PC-3 (cell line): ENCODE results near the gene TSFM. TPM values are rescaled to one million over a fixed set of nuclear protein-coding genes. Genes with fewer than 3 reads are reported as not detected.

Experiments used
- ATAC-seq: fragments of 200-7000 bp; cut with Tn5 transposase; 2 replicates; pipeline ENCODE4 v1.9.1; 2020; ENCODE audit warnings: mild to moderate bottlenecking, moderate library complexity
- BruUV-seq: library from RNA; stranded (reverse); fragments of 400-500 nt; replicated peaks from 2 replicates; lab custom pipeline; 2021; lab: Mats Ljungman, UMichigan
- CTCF ChIA-PET: fragments of 300-600 bp; sonication (Branson Sonifier 250); formaldehyde crosslinking; loops from one replicate; lab custom pipeline; 2022; ENCODE audit warnings: antibody characterized with exemption; lab: Charles Lee
- POLR2A ChIA-PET: fragments of 300-600 bp; sonication (Branson Sonifier 250); formaldehyde crosslinking; loops from one replicate; lab custom pipeline; 2022; ENCODE audit warnings: antibody characterized with exemption; ENCODE audit not compliant: unreplicated experiment; lab: Charles Lee
- DNase-seq: peaks from one replicate; pipeline ENCODE4 v3.0.0-alpha.2; 2015
- H2AFZ ChIP-seq: fragments of 300-600 bp; sonication (generic); 2 replicates; pipeline ENCODE4 v1.6.0; 2016; ENCODE audit warnings: antibody characterized with exemption, low read length
- H3F3A ChIP-seq: fragments of 300-600 bp; sonication (generic); one replicate; pipeline ENCODE4 v1.6.0; 2017; ENCODE audit warnings: antibody characterized with exemption, low read length, control low read depth, mild to moderate bottlenecking; ENCODE audit not compliant: unreplicated experiment
- H3K27ac ChIP-seq: fragments of 300-600 bp; sonication (generic); 2 replicates; pipeline ENCODE4 v1.5.1; 2016; ENCODE audit warnings: mild to moderate bottlenecking, low read length
- H3K27me3 ChIP-seq: fragments of 300-600 bp; sonication (generic); 2 replicates; pipeline ENCODE4 v1.6.1; 2016; ENCODE audit warnings: low read length, mixed read lengths
- H3K36me3 ChIP-seq: fragments of 300-600 bp; sonication (generic); 2 replicates; pipeline ENCODE4 v1.6.1; 2016; ENCODE audit warnings: low read depth, mixed run types, low read length, mixed read lengths
- H3K4me1 ChIP-seq: fragments of 300-600 bp; sonication (generic); 2 replicates; pipeline ENCODE4 v1.5.1; 2016; ENCODE audit warnings: low read length; ENCODE audit not compliant: insufficient read depth
- H3K4me2 ChIP-seq: fragments of 300-600 bp; sonication (generic); 2 replicates; pipeline ENCODE4 v1.6.0; 2016; ENCODE audit warnings: low read length
- H3K4me3 ChIP-seq: fragments of 300-600 bp; sonication (generic); 2 replicates; pipeline ENCODE4 v1.5.1; 2016; ENCODE audit warnings: mild to moderate bottlenecking, low read length, mixed read lengths
- H3K79me2 ChIP-seq: fragments of 300-600 bp; sonication (generic); 2 replicates; pipeline ENCODE4 v1.6.1; 2017; ENCODE audit warnings: low read length, mixed read lengths
- H3K9ac ChIP-seq: fragments of 300-600 bp; sonication (generic); 2 replicates; pipeline ENCODE4 v1.6.0; 2016; ENCODE audit warnings: mild to moderate bottlenecking, low read length
- H3K9me2 ChIP-seq: fragments of 300-600 bp; sonication (generic); replicated peaks from 2 replicates; pipeline ENCODE4 v1.6.1; 2016; ENCODE audit warnings: mixed run types, low read length, mixed read lengths
- H3K9me3 ChIP-seq: fragments of 300-600 bp; sonication (generic); 2 replicates; pipeline ENCODE4 v1.6.1; 2016; ENCODE audit warnings: low read length, mixed read lengths
- H4K20me1 ChIP-seq: fragments of 300-600 bp; sonication (generic); 2 replicates; pipeline ENCODE4 v1.6.1; 2016; ENCODE audit warnings: low read length, mixed read lengths
- CTCF ChIP-seq: fragments of 300-600 bp; sonication (generic); conservative IDR thresholded peaks from 2 replicates; pipeline ENCODE4 v1.5.1; 2017; ENCODE audit warnings: antibody characterized with exemption, low read depth, mild to moderate bottlenecking, low read length
- EZH2 ChIP-seq: fragments of 300-600 bp; sonication (generic); IDR thresholded peaks from one replicate; pipeline ENCODE4 v1.6.1; 2017; ENCODE audit warnings: antibody characterized with exemption, mild to moderate bottlenecking, low read length; ENCODE audit not compliant: unreplicated experiment
- EZH2phosphoT487 ChIP-seq: fragments of 300-600 bp; sonication (generic); IDR thresholded peaks from 2 replicates; pipeline ENCODE4 v1.6.1; 2018; ENCODE audit warnings: mild to moderate bottlenecking, antibody characterized with exemption, low read length, borderline replicate concordance
- intact Hi-C: fragments of 100-400 bp; cut with micrococcal nuclease; formaldehyde crosslinking; loops from 2 replicates; pipeline ENCODE4 v1.9.0; 2023
- total RNA-seq: library from RNA; depleted of rRNA; stranded (reverse); fragments of >200 nt; gene quantifications from 2 replicates; pipeline ENCODE4 v1.2.3, GENCODE V29; 2014

TSFM gene
- total RNA-seq, 1 experiment from 2014 or later: 63.0 TPM

GRCh38 chr12:57777911-57778310, 4.7 kb upstream of the TSFM start:
- H3K36me3 ChIP-seq: no peaks in the 10 kb centered on the region
- POLR2A ChIA-PET: no interaction called here
- CTCF ChIA-PET: no interaction called here

GRCh38 chr12:57779736-57780135, 2.9 kb upstream of the TSFM start:
- Histone ChIP-seq H3K4me2 (no peak overlapping the region), H3K79me2 (peaks cover 21% of the 10 kb centered on the region), H3F3A (no peaks in the 10 kb centered on the region), H3K9me2 (no peaks in the 10 kb centered on the region), H4K20me1 (no peaks in the 10 kb centered on the region), H3K9ac (no peak overlapping the region), H2AFZ (no peak overlapping the region), H3K4me1 (peaks cover 6% of the 10 kb centered on the region; the same call in 1 of the 2 replicates), H3K27me3 (no peaks in the 10 kb centered on the region), H3K27ac (no peak overlapping the region), H3K36me3 (no peaks in the 10 kb centered on the region), H3K4me3 (no peak overlapping the region), H3K9me3 (no peaks in the 10 kb centered on the region)
- POLR2A ChIA-PET: no interaction called here
- intact Hi-C loops: no loop called here
- CTCF ChIA-PET: no interaction called here
- TF ChIP-seq EZH2 (no peak), CTCF (no peak), EZH2phosphoT487 (no peak)
- DNase-seq (no peak), ATAC-seq (no peak)
- BruUV-seq: no TSS peak

More at GRCh38 chr12:57777911-57778310, 4.7 kb upstream of the TSFM start:
- Histone ChIP-seq H3F3A (no peaks in the 10 kb centered on the region), H2AFZ (no peak overlapping the region), H3K9me2 (no peaks in the 10 kb centered on the region), H3K9ac (no peak overlapping the region), H3K27me3 (no peaks in the 10 kb centered on the region), H3K9me3 (no peaks in the 10 kb centered on the region), H4K20me1 (no peaks in the 10 kb centered on the region), H3K79me2 (peaks cover 13% of the 10 kb centered on the region), H3K4me1 (peaks cover 5% of the 10 kb centered on the region; the same call in 1 of the 2 replicates), H3K4me2 (no peak overlapping the region), H3K4me3 (no peak overlapping the region), H3K27ac (no peak overlapping the region)
- DNase-seq: no peak
- ATAC-seq: no peak
- intact Hi-C loops: no loop called here
- TF ChIP-seq CTCF: no peak
- TF ChIP-seq EZH2: no peak
- TF ChIP-seq EZH2phosphoT487: no peak
- BruUV-seq: no TSS peak

GRCh38 chr12:57780284-57780897, 2.2 kb upstream of the TSFM start:
- H3K9me2 ChIP-seq: no peaks in the 10 kb centered on the region
- peaks cover 24% of the 10 kb centered on the region for H3K79me2 ChIP-seq
- no peak overlapping the region for H3K27ac ChIP-seq
- H3K4me3 ChIP-seq: no peak overlapping the region
- ChIA-PET CTCF (no interaction called here), POLR2A (interaction anchor here (0.6 kb wide), 1 partner anchor 197 kb away, joined by 3 read pairs; no protein-coding TSS in a partner anchor)
- no peaks in the 10 kb centered on the region for H3F3A ChIP-seq
- no peak overlapping the region for H3K4me2 ChIP-seq
- 0 out of 2 replicates have a peak, but pooled peaks cover under 1% of the 10 kb centered on the region for H3K36me3 ChIP-seq
- intact Hi-C loops: no loop called here
- H4K20me1 ChIP-seq: no peaks in the 10 kb centered on the region
- no peaks in the 10 kb centered on the region for H3K27me3 ChIP-seq
- no peaks in the 10 kb centered on the region for H3K9me3 ChIP-seq
- no peak for ATAC-seq
- no TSS peak for BruUV-seq
- no peak overlapping the region for H2AFZ ChIP-seq
- peaks cover 6% of the 10 kb centered on the region; the same call in 1 of the 2 replicates for H3K4me1 ChIP-seq
- no peak for DNase-seq
- H3K9ac ChIP-seq: no peak overlapping the region
- no peak for TF ChIP-seq CTCF
- no peak for TF ChIP-seq EZH2phosphoT487
- TF ChIP-seq EZH2: no peak
